Measurements from ENCODE around the gene GYS1. TPM values are rescaled to one million over a fixed set of nuclear protein-coding genes. Genes with fewer than 3 reads are reported as not detected.

GYS1 gene
- total RNA-seq, 6 donors from 2014 or later = 26.4 to 79.6 (median 35.6) TPM

DNA sequence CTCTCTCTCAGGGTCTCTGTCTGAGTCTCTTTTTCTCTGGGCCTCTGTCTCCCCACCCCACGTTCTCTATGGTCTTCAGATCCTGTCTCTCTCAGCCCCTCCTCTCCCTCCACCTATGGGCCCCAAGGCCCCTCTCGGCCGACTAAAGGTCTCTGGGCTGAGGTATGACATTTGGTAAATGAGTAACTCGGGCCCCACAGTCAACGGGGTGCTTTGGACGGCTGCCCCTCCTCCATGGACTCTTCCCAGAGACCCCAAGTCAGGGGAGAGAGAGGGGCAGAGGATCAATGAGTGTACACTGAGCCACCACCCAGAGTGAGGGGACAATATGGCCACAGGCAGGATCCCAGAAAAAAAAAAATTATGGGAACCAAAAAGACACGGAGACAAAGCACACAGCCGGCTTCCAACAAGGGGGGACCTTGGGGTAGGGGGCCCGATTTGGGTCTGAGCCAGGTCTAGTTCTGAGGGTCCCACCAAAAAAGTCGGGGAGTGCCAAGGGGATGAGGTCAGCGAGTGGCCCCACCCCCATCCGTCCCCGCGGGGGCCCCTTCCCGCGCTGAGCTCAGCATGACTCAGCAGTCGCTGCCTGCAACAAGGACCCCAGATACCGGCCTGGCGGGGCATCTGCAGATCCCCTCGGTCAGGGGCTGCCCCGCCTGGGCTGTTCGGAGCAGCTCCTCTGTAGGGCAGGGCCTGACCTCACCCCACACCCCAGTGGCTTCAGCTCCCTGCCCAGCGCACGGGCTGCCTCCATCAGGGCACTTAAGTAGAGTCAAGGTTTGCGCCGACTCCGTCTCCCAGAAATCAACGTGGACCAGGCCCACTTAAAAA lies 29.5 kb downstream of the GYS1 start:
- H3K4me3 ChIP-seq = peak overlapping the region; percentile 39 to 97 (median 85)
- 14 to 23% methylated on average over 9 to 20 of the region's 28 CpGs for WGBS, 2 donors
- ATAC-seq (ENCODE audit: low FRiP score in 2 of 2) (peak; percentile 21 to 42), DNase-seq (peak; percentile 90 to 92)
- no peaks in the 10 kb centered on the region for H3K27me3 ChIP-seq
- peaks cover 43 to 72% (median 52%) of the 10 kb centered on the region in 4 donors for H3K4me1 ChIP-seq
- peak in 2 of 4 donors; percentile 25 to 81 for TF ChIP-seq EP300 (IDR thresholded peaks at IDR 0.05)
- TF ChIP-seq, protein P1, sequence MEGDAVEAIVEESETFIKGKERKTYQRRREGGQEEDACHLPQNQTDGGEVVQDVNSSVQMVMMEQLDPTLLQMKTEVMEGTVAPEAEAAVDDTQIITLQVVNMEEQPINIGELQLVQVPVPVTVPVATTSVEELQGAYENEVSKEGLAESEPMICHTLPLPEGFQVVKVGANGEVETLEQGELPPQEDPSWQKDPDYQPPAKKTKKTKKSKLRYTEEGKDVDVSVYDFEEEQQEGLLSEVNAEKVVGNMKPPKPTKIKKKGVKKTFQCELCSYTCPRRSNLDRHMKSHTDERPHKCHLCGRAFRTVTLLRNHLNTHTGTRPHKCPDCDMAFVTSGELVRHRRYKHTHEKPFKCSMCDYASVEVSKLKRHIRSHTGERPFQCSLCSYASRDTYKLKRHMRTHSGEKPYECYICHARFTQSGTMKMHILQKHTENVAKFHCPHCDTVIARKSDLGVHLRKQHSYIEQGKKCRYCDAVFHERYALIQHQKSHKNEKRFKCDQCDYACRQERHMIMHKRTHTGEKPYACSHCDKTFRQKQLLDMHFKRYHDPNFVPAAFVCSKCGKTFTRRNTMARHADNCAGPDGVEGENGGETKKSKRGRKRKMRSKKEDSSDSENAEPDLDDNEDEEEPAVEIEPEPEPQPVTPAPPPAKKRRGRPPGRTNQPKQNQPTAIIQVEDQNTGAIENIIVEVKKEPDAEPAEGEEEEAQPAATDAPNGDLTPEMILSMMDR (IDR thresholded peaks at IDR 0.05) = no peak
- peak; percentile 63 to 82 for TF ChIP-seq POLR2AphosphoS5 (IDR thresholded peaks at IDR 0.05)
- peak in 2 of 4 donors; percentile 16 to 71 for TF ChIP-seq POLR2A (IDR thresholded peaks at IDR 0.05)
- no peaks in the 10 kb centered on the region for H3K9me3 ChIP-seq
- peak overlapping the region; percentile 88 to 98 (median 90) for H3K27ac ChIP-seq
- H3K36me3 ChIP-seq = peaks cover 13 to 28% (median 15%) of the 10 kb centered on the region in 4 donors

DNA sequence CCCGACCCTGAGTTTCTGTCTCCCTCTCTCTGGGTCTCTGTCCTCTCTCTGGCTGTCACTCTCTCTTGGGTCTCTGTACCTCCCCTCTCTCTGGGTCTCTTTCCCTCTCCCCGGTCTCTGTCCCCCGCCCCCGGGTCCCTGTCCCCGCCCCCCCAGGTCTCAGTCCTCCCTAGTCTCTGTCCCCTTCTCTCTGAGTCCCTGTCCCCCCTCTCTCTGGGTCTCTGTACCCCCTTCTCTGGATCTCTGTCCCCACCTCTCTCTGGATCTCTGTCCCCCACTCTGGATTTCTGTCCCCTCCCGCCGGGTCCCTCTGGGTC lies 30.3 kb downstream of the GYS1 start:
- Histone ChIP-seq H3K4me3 (peak overlapping the region in 2 of 4 donors; percentile 5 to 38), H3K36me3 (peaks cover 11 to 20% (median 13%) of the 10 kb centered on the region in 4 donors), H3K4me1 (peaks cover 42 to 66% (median 50%) of the 10 kb centered on the region in 4 donors), H3K27me3 (no peaks in the 10 kb centered on the region), H3K9me3 (no peaks in the 10 kb centered on the region), H3K27ac (peak overlapping the region; percentile 88 to 98 (median 90))
- DNase-seq (no peak), ATAC-seq (ENCODE audit: low FRiP score in 2 of 2) (no peak)
- TF ChIP-seq, protein P1 (IDR thresholded peaks at IDR 0.05) = no peak
- no peak for TF ChIP-seq EP300 (IDR thresholded peaks at IDR 0.05)
- no peak for TF ChIP-seq POLR2AphosphoS5 (IDR thresholded peaks at IDR 0.05)
- TF ChIP-seq POLR2A (IDR thresholded peaks at IDR 0.05) = no peak
- WGBS, 2 donors = 12 to 56% methylated on average over 3 to 7 of the region's 7 CpGs

DNA sequence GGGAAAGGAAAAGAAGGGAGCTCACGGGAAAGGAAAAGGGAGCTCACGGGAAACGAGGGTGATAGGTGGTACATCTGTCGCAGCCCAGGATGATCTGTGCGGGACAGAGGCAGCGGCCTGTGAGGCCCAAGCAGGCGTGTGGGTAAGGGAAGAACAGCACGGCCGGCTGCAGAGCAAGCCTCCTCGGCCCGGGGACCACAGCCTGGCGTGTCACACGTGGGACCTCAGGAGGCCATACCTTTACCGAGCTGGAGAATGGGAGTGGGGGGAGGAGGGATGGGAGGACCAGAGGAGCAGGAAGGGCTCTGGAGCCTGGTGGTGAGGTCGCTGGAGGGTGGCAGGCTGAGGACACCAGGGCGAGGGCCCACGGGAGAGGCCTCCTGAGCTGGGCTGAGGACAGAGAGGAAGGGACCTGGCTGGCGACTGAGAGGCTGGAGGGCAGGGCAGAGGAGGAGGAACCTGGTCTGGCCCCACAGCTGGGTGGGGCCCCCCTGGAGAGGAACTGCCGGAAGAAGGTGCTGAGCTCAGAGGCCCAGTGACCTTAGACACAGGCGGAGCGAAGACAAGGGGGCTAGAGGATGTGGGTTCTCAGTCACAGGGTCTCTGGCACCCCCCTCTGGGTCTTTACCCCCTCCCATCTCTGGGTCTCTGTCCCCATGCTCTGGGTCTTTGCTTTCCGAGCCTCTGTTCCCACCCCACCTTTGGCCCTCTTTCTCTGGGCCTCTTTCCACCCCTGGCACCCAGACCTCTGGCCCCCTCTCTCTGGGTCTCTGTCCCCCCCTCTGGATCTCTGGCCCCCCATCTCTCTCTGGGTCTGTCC lies 30.9 kb downstream of the GYS1 start:
- peak overlapping the region; percentile 88 to 98 (median 90) for H3K27ac ChIP-seq
- 43 to 47% methylated on average over 22 of the region's 22 CpGs for WGBS, 2 donors
- peaks cover 38 to 60% (median 45%) of the 10 kb centered on the region in 4 donors for H3K4me1 ChIP-seq
- peak overlapping the region in 2 of 4 donors; percentile 5 to 38 for H3K4me3 ChIP-seq
- ATAC-seq (ENCODE audit: low FRiP score in 2 of 2) (peak; percentile 32 to 65), DNase-seq (peak; percentile 84 to 94)
- no peaks in the 10 kb centered on the region for H3K9me3 ChIP-seq
- TF ChIP-seq, protein P1 (IDR thresholded peaks at IDR 0.05) = no peak
- TF ChIP-seq POLR2AphosphoS5 (IDR thresholded peaks at IDR 0.05) (peak; percentile 49 to 82), EP300 (IDR thresholded peaks at IDR 0.05) (no peak), POLR2A (IDR thresholded peaks at IDR 0.05) (peak in 2 of 4 donors; percentile 70 to 91)
- peaks cover 11 to 14% (median 13%) of the 10 kb centered on the region in 4 donors for H3K36me3 ChIP-seq
- H3K27me3 ChIP-seq = no peaks in the 10 kb centered on the region

DNA sequence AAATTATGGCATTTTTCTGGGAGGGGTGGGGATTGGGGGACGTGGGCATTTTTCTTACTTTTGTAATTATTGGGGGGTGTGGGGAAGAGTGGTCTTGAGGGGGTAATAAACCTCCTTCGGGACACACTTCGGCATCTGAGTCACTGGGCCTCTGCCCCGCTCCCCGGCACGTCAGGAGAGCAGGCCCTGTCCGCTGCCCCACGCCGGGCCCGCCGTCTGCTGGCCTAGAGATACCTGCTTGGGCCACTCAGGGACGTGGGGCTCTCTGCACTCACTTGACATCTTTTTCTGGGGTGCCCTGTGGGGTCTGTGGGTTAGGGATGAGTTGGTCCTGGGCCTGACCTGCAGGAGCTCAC lies 31.5 kb downstream of the GYS1 start:
- Histone ChIP-seq H3K4me3 (no peak overlapping the region), H3K27ac (peak overlapping the region; percentile 88 to 98 (median 90)), H3K9me3 (no peaks in the 10 kb centered on the region), H3K27me3 (no peaks in the 10 kb centered on the region), H3K36me3 (peaks cover 6 to 8% (median 7%) of the 10 kb centered on the region in 4 donors), H3K4me1 (peaks cover 32 to 54% (median 39%) of the 10 kb centered on the region in 4 donors)
- DNase-seq (peak in 1 of 2 donors; percentile 85), ATAC-seq (ENCODE audit: low FRiP score in 2 of 2) (no peak)
- WGBS, 2 donors = 60 to 88% methylated on average over 6 to 12 of the region's 12 CpGs
- no peak for TF ChIP-seq POLR2AphosphoS5 (IDR thresholded peaks at IDR 0.05)
- TF ChIP-seq EP300 (IDR thresholded peaks at IDR 0.05) = no peak
- TF ChIP-seq, protein P1 (IDR thresholded peaks at IDR 0.05) = no peak
- no peak for TF ChIP-seq POLR2A (IDR thresholded peaks at IDR 0.05)

Measured in upper lobe of left lung (tissue), 6 donors.